CD14-positive monocyte (primary cell): ENCODE data around the gene MTFMT. TPM values are rescaled to one million over a fixed set of nuclear protein-coding genes. Genes with fewer than 3 reads are reported as not detected.

ENCODE experiments used
- DNase-seq, 3 donors: peaks; one replicate each; pipeline ENCODE4 v3.0.0-alpha.2; 2011 to 2022
- H2AFZ ChIP-seq: 2 replicates; pipeline ENCODE4 v1.6.0; 2012; ENCODE audit warnings: mild to moderate bottlenecking, low read depth, low read length, inconsistent platforms; ENCODE audit not compliant: insufficient read depth, poor library complexity, severe bottlenecking
- H3K27ac ChIP-seq, 2 donors: 1 replicate in 1 of 2; 2 replicates in 1 of 2; pipeline ENCODE4 v1.5.1; 2012 to 2013; ENCODE audit warnings: low read length in 2 of 2, control low read depth in 1 of 2, inconsistent platforms in 1 of 2, low read depth in 1 of 2, mild to moderate bottlenecking in 1 of 2
- H3K27me3 ChIP-seq, 2 donors: one replicate each; pipeline versions ENCODE4 v1.6.0 to v1.6.1; 2011 to 2013; ENCODE audit warnings: low read length in 2 of 2; ENCODE audit not compliant: control insufficient read depth in 2 of 2, insufficient read depth in 2 of 2
- H3K36me3 ChIP-seq, 2 donors: replicated peaks in 1 of 2; 1 replicate in 1 of 2; 2 replicates in 1 of 2; pipeline versions ENCODE4 v1.5.1 to v1.6.1; 2012 to 2013; ENCODE audit warnings: low read length in 2 of 2, control low read depth in 1 of 2, inconsistent platforms in 1 of 2, mild to moderate bottlenecking in 1 of 2; ENCODE audit not compliant: insufficient read depth in 2 of 2, control insufficient read depth in 1 of 2
- H3K4me1 ChIP-seq, 2 donors: 1 replicate in 1 of 2; 2 replicates in 1 of 2; pipeline versions ENCODE4 v1.5.1 to v1.6.1; 2012 to 2013; ENCODE audit warnings: low read length in 2 of 2, control low read depth in 1 of 2, inconsistent platforms in 1 of 2, mild to moderate bottlenecking in 1 of 2, moderate library complexity in 1 of 2; ENCODE audit not compliant: insufficient read depth in 2 of 2, control insufficient read depth in 1 of 2
- H3K4me2 ChIP-seq: replicated peaks from 2 replicates; pipeline ENCODE3; 2012; ENCODE audit warnings: low read length, moderate library complexity, mild to moderate bottlenecking; ENCODE audit not compliant: poor library complexity, severe bottlenecking; ENCODE audit errors: extremely low read depth
- H3K4me3 ChIP-seq, 3 experiments: fragments of 200-600 bp in 1 of 3; sonication (generic) in 1 of 3; replicated peaks in 1 of 3; 1 replicate in 2 of 3; 2 replicates in 1 of 3; pipeline ENCODE4 v1.5.1; 2011 to 2013; ENCODE audit warnings: low read length in 3 of 3, mild to moderate bottlenecking in 3 of 3, control low read depth in 2 of 3, low read depth in 2 of 3, inconsistent platforms in 1 of 3, moderate library complexity in 1 of 3
- H3K79me2 ChIP-seq: 2 replicates; pipeline ENCODE4 v1.6.0; 2012; ENCODE audit warnings: mild to moderate bottlenecking, control low read depth, inconsistent platforms, low read length, moderate library complexity; ENCODE audit not compliant: insufficient read depth
- H3K9ac ChIP-seq: 2 replicates; pipeline ENCODE4 v1.6.0; 2017; ENCODE audit warnings: low read length, mild to moderate bottlenecking; ENCODE audit not compliant: insufficient read depth, poor library complexity, severe bottlenecking
- H3K9me3 ChIP-seq, 2 donors: replicated peaks in 1 of 2; 1 replicate in 1 of 2; 2 replicates in 1 of 2; pipeline versions ENCODE4 v1.5.1 to v1.6.1; 2012 to 2013; ENCODE audit warnings: low read length in 2 of 2, control low read depth in 1 of 2; ENCODE audit not compliant: control insufficient read depth in 1 of 2, insufficient read depth in 1 of 2
- H4K20me1 ChIP-seq: 2 replicates; pipeline ENCODE4 v1.6.0; 2012; ENCODE audit warnings: mild to moderate bottlenecking, low read length, control low read depth, moderate library complexity; ENCODE audit not compliant: insufficient read depth
- H3K27ac Mint-ChIP-seq, 7 donors: one replicate each; pipeline ENCODE4 v1.8.0; 2020; ENCODE audit warnings: mild to moderate bottlenecking in 7 of 7, mixed read lengths in 7 of 7, moderate library complexity in 6 of 7, inconsistent platforms in 2 of 7
- H3K27me3 Mint-ChIP-seq, 3 donors: one replicate each; pipeline ENCODE4 v1.8.0; 2021 to 2022; ENCODE audit warnings: low read depth in 3 of 3, mild to moderate bottlenecking in 3 of 3, mixed read lengths in 3 of 3, moderate library complexity in 3 of 3, inconsistent platforms in 1 of 3
- H3K36me3 Mint-ChIP-seq, 2 donors: one replicate each; pipeline ENCODE4 v1.8.0; 2020; ENCODE audit warnings: mixed read lengths in 2 of 2, inconsistent platforms in 1 of 2, mild to moderate bottlenecking in 1 of 2
- H3K4me1 Mint-ChIP-seq: one replicate; pipeline ENCODE4 v1.8.0; 2020; ENCODE audit warnings: mild to moderate bottlenecking, mixed read lengths
- H3K4me3 Mint-ChIP-seq, 2 donors: one replicate each; pipeline ENCODE4 v1.8.0; 2020; ENCODE audit warnings: mild to moderate bottlenecking in 2 of 2, mixed read lengths in 2 of 2, moderate library complexity in 1 of 2
- H3K9me3 Mint-ChIP-seq, 7 donors: one replicate each; pipeline ENCODE4 v1.8.0; 2020 to 2022; ENCODE audit warnings: mixed read lengths in 7 of 7, mild to moderate bottlenecking in 6 of 7, moderate library complexity in 6 of 7, inconsistent platforms in 2 of 7
- WGBS: methylation state at CpG from one replicate; pipeline ENCODE4 v1.1.5; 2013; ENCODE audit warnings: missing lambda C conversion rate; ENCODE audit not compliant: insufficient coverage; 5-methylcytosine and 5-hydroxymethylcytosine counted together
- intact Hi-C, 2 donors: fragments of 100-400 bp; cut with micrococcal nuclease; formaldehyde crosslinking; loops; one replicate each; pipeline versions ENCODE4 v1.15.0 to v1.15.1; 2023
- polyA plus RNA-seq, 3 donors: library from polyadenylated mRNA; depleted of rRNA in 1 of 3; unstranded in 2 of 3; stranded (reverse) in 1 of 3; fragments of 300-500 nt in 2 of 3; fragments of >200 nt in 1 of 3; fragmentation: Illumina TruSeq in 2 of 3; gene quantifications; 1 replicate in 2 of 3; 2 replicates in 1 of 3; pipeline ENCODE4 v1.2.3, GENCODE V29; 2012 to 2021
- TF ChIP-seq, protein P1 (sequence below): fragments of 200-600 bp; IDR thresholded peaks from one replicate; pipeline ENCODE4 v1.8.0; 2022; ENCODE audit warnings: antibody characterized with exemption, mild to moderate bottlenecking

The MTFMT gene
- polyA plus RNA-seq, 3 donors: 5.1 to 10.8 (median 9.0) TPM

- TF ChIP-seq, protein P1, sequence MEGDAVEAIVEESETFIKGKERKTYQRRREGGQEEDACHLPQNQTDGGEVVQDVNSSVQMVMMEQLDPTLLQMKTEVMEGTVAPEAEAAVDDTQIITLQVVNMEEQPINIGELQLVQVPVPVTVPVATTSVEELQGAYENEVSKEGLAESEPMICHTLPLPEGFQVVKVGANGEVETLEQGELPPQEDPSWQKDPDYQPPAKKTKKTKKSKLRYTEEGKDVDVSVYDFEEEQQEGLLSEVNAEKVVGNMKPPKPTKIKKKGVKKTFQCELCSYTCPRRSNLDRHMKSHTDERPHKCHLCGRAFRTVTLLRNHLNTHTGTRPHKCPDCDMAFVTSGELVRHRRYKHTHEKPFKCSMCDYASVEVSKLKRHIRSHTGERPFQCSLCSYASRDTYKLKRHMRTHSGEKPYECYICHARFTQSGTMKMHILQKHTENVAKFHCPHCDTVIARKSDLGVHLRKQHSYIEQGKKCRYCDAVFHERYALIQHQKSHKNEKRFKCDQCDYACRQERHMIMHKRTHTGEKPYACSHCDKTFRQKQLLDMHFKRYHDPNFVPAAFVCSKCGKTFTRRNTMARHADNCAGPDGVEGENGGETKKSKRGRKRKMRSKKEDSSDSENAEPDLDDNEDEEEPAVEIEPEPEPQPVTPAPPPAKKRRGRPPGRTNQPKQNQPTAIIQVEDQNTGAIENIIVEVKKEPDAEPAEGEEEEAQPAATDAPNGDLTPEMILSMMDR: no peak
- Histone ChIP-seq H3K4me3 (peak overlapping the region; percentile 75 to 90 (median 87)), H3K4me2 (peak overlapping the region; percentile 92), H3K36me3 (peaks cover 12 to 22% of the 10 kb centered on the region in 2 donors), H4K20me1 (peaks cover 8% of the 10 kb centered on the region), H3K27ac (no peak overlapping the region), H3K27me3 (peaks cover 0 to 9% of the 10 kb centered on the region in 2 donors), H3K79me2 (peaks cover 7% of the 10 kb centered on the region), H3K9me3 (no peaks in the 10 kb centered on the region), H3K4me1 (peaks cover 24 to 29% of the 10 kb centered on the region in 2 donors), H3K9ac (peak overlapping the region; percentile 78), H2AFZ (peak overlapping the region; percentile 99)
- Mint-ChIP-seq H3K4me1 (peaks cover 26% of the 10 kb centered on the region), H3K36me3 (peaks cover 17 to 20% of the 10 kb centered on the region in 2 donors), H3K9me3 (no peaks in the 10 kb centered on the region), H3K4me3 (peak overlapping the region in 1 of 2 donors; percentile 84), H3K27me3 (peaks cover 8 to 13% (median 10%) of the 10 kb centered on the region in 3 donors), H3K27ac (no peak overlapping the region)
- intact Hi-C loops: loop anchor here in 1 of 2 donors (10.0 kb wide), 1 partner anchor 265 kb away; the partner anchor contains the start of gene RNU5A-1
- no peak for DNase-seq
- WGBS: no CpG with 5 or more reads among the region's 12 CpGs
Measured at GRCh38 chr15:65029736-65030208, 333 bp upstream of the MTFMT start.

DNA sequence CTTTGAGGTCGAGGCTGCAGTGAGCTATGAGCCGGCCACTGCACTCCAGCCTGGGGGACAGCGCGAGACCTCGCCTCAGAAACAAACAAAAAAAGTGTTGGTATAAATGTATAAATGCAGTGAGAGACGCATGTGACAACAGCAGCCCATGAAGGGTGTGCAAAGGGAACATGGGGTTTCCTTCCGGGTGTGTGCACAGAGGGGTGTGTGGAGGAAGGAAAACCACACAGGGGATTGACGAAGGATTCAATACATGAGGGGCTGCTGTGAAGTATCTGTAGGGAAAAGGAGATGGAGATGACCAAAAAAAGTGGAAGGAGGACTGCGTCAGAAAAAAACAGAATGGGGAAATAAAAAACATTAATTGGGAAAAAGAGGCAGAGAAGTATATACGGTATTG, 1.1 kb downstream of the MTFMT start:
- peaks cover 0 to 9% of the 10 kb centered on the region in 2 donors for H3K27me3 ChIP-seq
- peaks cover 24% of the 10 kb centered on the region in 2 donors for H3K4me1 ChIP-seq
- no peaks in the 10 kb centered on the region for H3K9me3 ChIP-seq
- Mint-ChIP-seq H3K4me3 (peak overlapping the region; percentile 84 to 91), H3K27me3 (peaks cover 6 to 13% (median 10%) of the 10 kb centered on the region in 3 donors), H3K4me1 (peaks cover 22% of the 10 kb centered on the region), H3K36me3 (peaks cover 28 to 31% of the 10 kb centered on the region in 2 donors), H3K9me3 (no peaks in the 10 kb centered on the region), H3K27ac (peak overlapping the region in 5 of 7 donors; percentile 7 to 41 (median 23))
- TF ChIP-seq, protein P1: no peak
- peaks cover 23 to 36% of the 10 kb centered on the region in 2 donors for H3K36me3 ChIP-seq
- peak overlapping the region; percentile 99 for H2AFZ ChIP-seq
- intact Hi-C loops: no loop called here
- H4K20me1 ChIP-seq: peaks cover 8% of the 10 kb centered on the region
- peak in 2 of 3 donors; percentile 17 to 18 for DNase-seq
- H3K9ac ChIP-seq: peak overlapping the region; percentile 78
- 15% methylated on average over 8 of the region's 10 CpGs for WGBS
- peaks cover 7% of the 10 kb centered on the region for H3K79me2 ChIP-seq
- no peak overlapping the region for H3K27ac ChIP-seq
- H3K4me3 ChIP-seq: peak overlapping the region; percentile 75 to 90 (median 87)
- peak overlapping the region; percentile 92 for H3K4me2 ChIP-seq
